ENCODE measurements around the gene ANXA5.

ANXA5 gene

DNA sequence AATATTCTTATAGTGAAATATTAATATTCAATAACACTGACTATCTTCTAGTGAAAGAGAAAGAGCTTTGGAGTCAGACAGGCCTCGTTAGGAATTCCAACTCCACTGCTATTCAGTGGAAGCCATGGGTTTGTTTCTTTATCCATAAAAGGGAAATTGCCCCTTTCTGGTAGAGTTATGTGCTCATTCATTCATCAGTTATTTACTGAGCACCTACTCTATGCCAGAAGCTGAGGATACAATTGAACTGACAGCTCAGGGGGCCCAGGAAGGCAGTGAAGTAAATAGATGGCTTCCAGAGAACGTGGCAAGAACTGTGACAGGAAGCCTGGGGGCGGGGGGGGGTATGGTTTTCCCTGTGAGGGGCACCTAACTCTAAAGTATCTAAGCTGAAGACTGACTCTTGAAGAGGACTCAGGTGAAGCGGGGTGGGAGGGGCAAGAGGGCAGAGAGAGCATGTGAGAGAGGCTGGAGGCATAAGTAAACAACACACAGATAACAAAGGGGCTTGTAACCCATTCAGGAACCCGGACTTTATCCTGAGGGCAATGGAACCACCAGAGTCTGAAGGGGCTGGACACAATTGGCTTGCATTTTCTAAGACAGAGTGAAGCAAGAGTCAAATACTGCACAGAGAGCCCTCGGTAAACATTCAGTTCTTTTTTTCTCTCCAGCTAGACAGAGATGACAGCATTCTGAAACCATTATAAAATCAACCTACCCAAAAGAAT lies 20.3 kb downstream of the ANXA5 start:
- no peak for DNase-seq

GRCh38 chr4:121675715-121676114 lies 21.1 kb downstream of the ANXA5 start:
- no peak for DNase-seq

DNA sequence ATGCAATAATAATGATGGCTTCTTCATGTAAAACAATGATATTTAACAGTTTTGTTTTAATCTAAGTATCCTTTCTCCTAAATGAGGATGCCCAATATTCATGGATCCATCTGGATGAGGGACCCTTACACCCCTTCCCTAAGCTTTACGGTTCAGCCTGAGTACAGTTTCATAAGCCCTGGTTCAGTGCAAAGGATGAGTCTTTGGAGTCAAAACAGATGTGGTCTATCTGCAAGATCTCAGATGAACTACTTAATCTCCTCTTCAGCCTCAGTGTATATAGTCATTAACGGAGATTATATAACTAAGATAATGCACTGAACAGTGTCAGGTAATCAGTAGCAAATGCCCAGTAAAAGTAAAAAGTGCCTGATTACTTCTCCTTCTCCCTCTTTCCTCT lies 22.1 kb downstream of the ANXA5 start:
- DNase-seq: no peak

DNA sequence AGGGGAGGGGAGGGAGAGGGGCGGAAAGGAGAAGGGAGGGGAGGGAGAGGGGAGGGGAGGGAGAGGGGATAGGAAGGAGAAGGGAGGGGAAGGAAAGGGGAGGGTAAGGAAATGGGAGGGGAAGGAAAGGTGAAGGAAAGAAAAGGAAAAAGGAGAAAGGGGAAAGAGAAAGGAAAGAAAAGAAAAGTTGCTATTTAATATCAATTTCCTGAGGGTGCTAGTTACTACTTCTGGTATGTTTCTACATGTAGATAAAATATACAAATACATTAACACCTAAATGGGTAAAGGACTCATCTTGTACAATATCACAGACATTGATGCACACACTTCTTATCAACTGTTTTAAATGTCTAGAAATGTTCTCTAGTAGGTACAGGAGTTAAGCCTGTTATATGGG lies 22.6 kb downstream of the ANXA5 start:
- no peak for DNase-seq

GRCh38 chr4:121669163-121669550 lies 27.6 kb downstream of the ANXA5 start:
- DNase-seq: no peak

- no peak for DNase-seq
Observed at GRCh38 chr4:121668368-121669162, 28.2 kb downstream of the ANXA5 start.

- no peak for DNase-seq
Observed at GRCh38 chr4:121666091-121666679, 30.6 kb downstream of the ANXA5 start.

- DNase-seq: no peak
Observed at GRCh38 chr4:121665371-121665770, 31.4 kb downstream of the ANXA5 start.

DNA sequence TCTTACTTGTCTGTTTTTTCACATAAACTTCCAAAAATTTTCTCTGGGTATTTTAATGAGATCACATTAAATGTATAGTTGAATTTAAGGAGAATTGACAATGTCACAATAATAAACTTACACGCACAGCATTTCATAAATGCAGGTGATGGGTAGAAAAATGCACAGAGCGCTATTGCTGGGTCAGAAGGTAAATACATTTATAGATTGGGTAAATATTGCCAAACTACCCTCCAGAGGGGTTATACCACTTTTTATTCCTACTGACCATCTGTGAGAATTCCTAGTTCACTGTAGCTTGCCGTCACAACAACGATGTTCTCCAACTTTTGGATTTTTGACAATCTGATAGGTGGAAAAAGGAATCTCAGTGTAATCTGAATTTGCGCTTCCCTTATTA lies 34.6 kb downstream of the ANXA5 start:
- no peak for DNase-seq

- DNase-seq: peak; percentile 13
Observed at GRCh38 chr4:121660175-121660933, 36.4 kb downstream of the ANXA5 start.

- no peak for DNase-seq
Observed at GRCh38 chr4:121658125-121658524, 38.7 kb downstream of the ANXA5 start.

GRCh38 chr4:121656269-121656641 lies 40.5 kb downstream of the ANXA5 start:
- peak; percentile 66 for DNase-seq

DNA sequence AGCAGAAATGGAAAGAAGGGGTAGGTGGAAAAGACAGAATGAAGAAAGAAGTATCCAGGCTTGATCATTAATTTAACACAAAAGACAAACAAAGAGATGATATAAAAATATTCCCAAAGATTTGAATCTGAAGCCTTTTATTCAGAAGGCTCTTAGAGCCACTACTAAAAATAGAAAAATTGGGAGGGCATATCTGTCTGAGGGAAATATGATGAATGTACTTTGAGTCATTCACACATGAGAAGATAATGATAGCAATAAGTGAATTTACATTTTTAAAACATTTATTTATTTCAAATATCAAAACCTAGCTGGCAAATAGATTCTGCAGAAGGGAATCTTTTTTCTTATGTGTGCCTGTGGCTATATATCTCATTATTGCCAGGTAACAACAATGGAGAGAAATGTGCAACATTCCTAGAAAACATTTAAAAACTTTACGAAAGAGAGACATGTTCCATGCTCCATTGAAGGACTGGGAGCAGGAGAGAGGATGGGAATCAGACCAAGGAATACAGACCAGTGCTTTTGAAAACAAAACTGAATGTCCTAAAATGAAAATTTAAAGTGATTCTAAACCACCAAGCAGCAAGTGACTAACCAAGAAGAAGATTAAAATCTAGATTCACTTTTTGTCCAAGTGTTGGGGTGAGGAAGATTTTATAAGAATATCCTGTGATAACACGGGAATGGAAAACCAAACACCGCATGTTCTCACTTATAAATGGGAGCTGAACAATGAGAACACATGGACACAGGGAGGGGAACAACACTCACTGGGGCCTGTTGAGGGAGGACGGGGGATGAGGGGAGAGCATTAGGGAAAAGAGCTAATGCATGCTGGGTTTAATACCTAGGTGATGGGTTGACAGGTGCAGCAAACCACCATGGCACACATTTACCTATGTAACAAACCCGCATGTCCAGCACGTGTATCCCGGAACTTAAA lies 41.2 kb downstream of the ANXA5 start:
- DNase-seq: no peak

DNA sequence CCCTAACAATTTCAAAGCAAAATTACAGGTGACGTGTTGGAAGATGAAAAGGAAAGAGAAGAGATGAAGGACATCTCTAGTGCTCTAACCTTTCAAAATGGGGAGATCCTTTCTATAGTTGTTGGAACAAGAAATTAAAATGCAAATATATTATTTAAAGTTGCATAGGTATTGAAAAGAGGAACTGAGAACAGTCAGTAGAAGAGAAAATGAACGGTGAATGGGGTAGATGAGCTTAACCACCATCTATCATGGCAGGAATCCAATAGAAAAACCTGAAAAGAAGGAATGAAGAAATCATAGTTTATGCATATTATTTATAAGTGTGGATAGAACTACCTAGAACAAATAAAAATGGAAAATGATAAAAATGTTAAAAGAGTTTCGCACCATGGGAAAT lies 42.0 kb downstream of the ANXA5 start:
- peak; percentile 1 for DNase-seq

GRCh38 chr4:121653986-121654385 lies 42.8 kb downstream of the ANXA5 start:
- DNase-seq: no peak

DNA sequence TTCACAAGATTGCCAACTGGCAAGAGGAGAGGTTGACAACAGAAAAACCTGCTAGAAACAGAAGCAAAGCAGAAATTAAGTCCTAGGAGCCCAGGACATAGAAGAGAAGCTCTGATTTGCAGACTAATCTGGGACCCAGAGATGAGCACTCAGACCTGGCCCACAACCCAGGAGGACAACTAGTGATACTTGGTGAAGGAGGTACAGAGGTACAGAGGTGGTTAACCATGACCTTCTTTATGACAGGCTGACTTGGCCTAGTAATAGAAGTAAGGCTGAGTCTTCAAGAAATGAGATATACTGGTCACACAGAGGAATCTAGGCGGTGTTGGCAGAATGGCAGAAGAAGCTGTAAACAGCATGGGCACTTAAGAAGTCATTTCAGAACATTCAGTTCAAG lies 43.6 kb downstream of the ANXA5 start:
- DNase-seq: no peak

DNA sequence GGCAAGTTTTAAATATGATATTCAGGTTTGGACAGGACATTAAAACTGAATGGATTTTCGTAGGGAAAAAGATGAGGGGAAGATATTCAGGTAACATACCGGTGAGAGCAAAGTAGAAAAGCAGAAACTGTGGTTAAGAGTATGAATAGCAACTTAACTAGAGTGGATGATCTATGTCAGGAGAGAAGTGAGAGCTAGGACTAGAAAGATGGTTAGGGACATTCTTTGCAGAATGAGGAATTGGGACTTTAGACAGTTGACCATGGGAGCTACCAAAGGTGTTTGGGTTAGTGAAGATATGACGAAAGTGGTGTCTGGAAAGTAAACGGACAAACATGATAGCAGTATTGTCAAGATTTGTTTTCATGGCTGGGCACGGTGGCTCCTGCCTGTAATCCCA lies 45.2 kb downstream of the ANXA5 start:
- no peak for DNase-seq

DNA sequence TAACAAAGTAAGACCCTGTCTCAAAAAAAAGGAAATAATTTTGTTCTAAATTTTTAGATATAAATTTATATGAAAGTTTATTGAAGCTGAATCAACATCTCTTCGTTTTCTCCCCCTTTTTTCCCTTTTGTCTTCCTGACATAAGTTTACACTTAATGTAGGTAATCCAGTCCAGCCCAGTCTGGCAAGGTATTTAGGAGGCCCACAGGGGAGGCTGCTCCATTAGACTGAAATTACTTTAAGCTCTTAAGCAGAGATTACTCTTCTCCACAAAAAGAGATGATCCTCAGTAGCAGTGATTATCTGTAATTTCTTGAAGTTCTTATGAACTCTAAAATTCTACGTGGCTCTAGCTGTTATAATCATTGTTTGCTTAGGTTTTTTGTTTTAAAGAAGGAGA lies 46.0 kb downstream of the ANXA5 start:
- no peak for DNase-seq

- DNase-seq: no peak
Observed at GRCh38 chr4:121648516-121648915, 48.3 kb downstream of the ANXA5 start.

GRCh38 chr4:121642876-121643585 lies 53.7 kb downstream of the ANXA5 start:
- no peak for DNase-seq

DNA sequence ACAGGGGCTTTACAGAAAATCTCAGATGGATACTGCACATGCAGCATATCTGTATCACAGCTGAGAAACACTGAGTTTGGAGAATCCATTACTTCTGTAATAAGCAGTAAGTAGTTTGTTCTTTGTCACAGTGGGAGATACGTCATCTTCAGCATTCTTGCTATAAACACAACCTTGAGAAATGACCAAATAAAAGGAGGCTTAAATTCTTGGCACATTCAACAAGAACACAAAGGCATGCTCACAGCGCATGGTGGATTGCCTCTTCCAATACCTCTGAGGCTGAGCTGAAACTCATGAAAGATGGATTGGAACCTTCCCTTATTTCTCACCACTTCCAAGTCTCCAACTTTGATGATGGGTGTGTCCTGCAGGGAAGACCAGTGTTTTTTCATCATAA lies 54.5 kb downstream of the ANXA5 start:
- no peak for DNase-seq

GRCh38 chr4:121633653-121634052 lies 63.1 kb downstream of the ANXA5 start:
- no peak for DNase-seq
